ENCODE results near the gene REG4.

GRCh38 chr1:119816407-119816806 lies 5.1 kb upstream of the REG4 start:
- TF ChIP-seq, protein P1, sequence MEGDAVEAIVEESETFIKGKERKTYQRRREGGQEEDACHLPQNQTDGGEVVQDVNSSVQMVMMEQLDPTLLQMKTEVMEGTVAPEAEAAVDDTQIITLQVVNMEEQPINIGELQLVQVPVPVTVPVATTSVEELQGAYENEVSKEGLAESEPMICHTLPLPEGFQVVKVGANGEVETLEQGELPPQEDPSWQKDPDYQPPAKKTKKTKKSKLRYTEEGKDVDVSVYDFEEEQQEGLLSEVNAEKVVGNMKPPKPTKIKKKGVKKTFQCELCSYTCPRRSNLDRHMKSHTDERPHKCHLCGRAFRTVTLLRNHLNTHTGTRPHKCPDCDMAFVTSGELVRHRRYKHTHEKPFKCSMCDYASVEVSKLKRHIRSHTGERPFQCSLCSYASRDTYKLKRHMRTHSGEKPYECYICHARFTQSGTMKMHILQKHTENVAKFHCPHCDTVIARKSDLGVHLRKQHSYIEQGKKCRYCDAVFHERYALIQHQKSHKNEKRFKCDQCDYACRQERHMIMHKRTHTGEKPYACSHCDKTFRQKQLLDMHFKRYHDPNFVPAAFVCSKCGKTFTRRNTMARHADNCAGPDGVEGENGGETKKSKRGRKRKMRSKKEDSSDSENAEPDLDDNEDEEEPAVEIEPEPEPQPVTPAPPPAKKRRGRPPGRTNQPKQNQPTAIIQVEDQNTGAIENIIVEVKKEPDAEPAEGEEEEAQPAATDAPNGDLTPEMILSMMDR (IDR thresholded peaks at IDR 0.05; ENCODE audit: low read depth, low read length, poor library complexity, severe bottlenecking), result no peak
- TF ChIP-seq EZH2phosphoT487 (IDR thresholded peaks at IDR 0.05; ENCODE audit: borderline replicate concordance, low read length), result no peak
